ENCODE measurements around the gene NAV2. TPM values are rescaled to one million over a fixed set of nuclear protein-coding genes. Genes with fewer than 3 reads are reported as not detected.

Gene NAV2
- total and polyA plus RNA-seq, 10 donors: 0.46 to 11.6 (median 4.1) TPM

GRCh38 chr11:19953909-19954308 is 241.3 kb downstream of the NAV2 start:
- H3K36me3 ChIP-seq: peaks cover 0 to 9% (median 2%) of the 10 kb centered on the region in 6 donors
- no peaks in the 10 kb centered on the region for H3K27me3 ChIP-seq (replicated peaks in 1 of 7)
- no peak overlapping the region for H3K27ac ChIP-seq
- TF ChIP-seq POLR2A (IDR thresholded peaks at IDR 0.05): no peak
- TF ChIP-seq POLR2AphosphoS5 (IDR thresholded peaks at IDR 0.05): no peak
- no peak for TF ChIP-seq CTCF (IDR thresholded peaks at IDR 0.05 in 8 of 11, conservative IDR thresholded peaks at IDR 0.05 in 3 of 11)
- WGBS, 5 donors: 67 to 92% (median 85%) methylated on average over 2 of the region's 2 CpGs
- peaks cover 0 to 10% (median 4%) of the 10 kb centered on the region in 6 donors for H3K4me1 ChIP-seq
- H3K4me3 ChIP-seq: no peak overlapping the region
- no peak for DNase-seq
- intact Hi-C loops (cut with DNase I; ENCODE audit: low total_unique reads): loop anchor here (5.0 kb wide), 1 partner anchor 158 kb away; no protein-coding TSS in a partner anchor
- no peaks in the 10 kb centered on the region for H3K9me3 ChIP-seq

DNA sequence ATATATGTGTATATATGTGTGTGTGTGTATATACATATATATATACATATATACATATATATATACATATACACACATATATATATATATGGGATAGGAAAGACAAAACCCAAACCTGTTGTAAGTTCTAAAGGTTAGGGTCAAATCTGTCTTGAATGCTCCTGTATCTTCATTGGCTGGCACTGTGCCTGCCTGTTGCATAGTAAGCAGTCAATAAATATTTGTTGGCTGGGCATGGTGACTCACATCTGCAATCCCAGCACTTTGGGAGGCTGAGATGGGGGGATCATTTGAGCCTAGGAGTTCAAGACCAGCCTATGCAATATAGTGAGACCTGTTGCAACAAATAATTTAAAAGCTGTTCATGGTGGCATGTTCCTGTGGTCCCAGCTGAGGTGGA is 242.3 kb downstream of the NAV2 start:
- Histone ChIP-seq H3K4me3 (no peak overlapping the region), H3K36me3 (no peaks in the 10 kb centered on the region), H3K4me1 (peaks cover 0 to 10% (median 4%) of the 10 kb centered on the region in 6 donors), H3K27me3 (replicated peaks in 1 of 7) (no peaks in the 10 kb centered on the region), H3K9me3 (no peaks in the 10 kb centered on the region), H3K27ac (no peak overlapping the region)
- TF ChIP-seq CTCF (IDR thresholded peaks at IDR 0.05 in 8 of 11, conservative IDR thresholded peaks at IDR 0.05 in 3 of 11) (no peak), POLR2A (IDR thresholded peaks at IDR 0.05) (no peak), POLR2AphosphoS5 (IDR thresholded peaks at IDR 0.05) (no peak)
- no peak for DNase-seq
- intact Hi-C loops (cut with DNase I; ENCODE audit: low total_unique reads): loop anchor here (5.0 kb wide), 1 partner anchor 157 kb away; no protein-coding TSS in a partner anchor

- Histone ChIP-seq H3K4me3 (no peak overlapping the region), H3K9me3 (no peaks in the 10 kb centered on the region), H3K4me1 (peaks cover 0 to 10% (median 4%) of the 10 kb centered on the region in 6 donors), H3K27ac (no peak overlapping the region), H3K36me3 (no peaks in the 10 kb centered on the region), H3K27me3 (replicated peaks in 1 of 7) (no peaks in the 10 kb centered on the region)
- DNase-seq: no peak
- TF ChIP-seq CTCF (IDR thresholded peaks at IDR 0.05 in 8 of 11, conservative IDR thresholded peaks at IDR 0.05 in 3 of 11): no peak
- no peak for TF ChIP-seq POLR2AphosphoS5 (IDR thresholded peaks at IDR 0.05)
- TF ChIP-seq POLR2A (IDR thresholded peaks at IDR 0.05): no peak
- WGBS, 5 donors: 64 to 87% (median 76%) methylated on average over 7 of the region's 7 CpGs
- intact Hi-C loops (cut with DNase I; ENCODE audit: low total_unique reads): no loop called here
Observed at GRCh38 chr11:19955660-19956059, 243.0 kb downstream of the NAV2 start.

- Histone ChIP-seq H3K4me1 (peaks cover 0 to 10% (median 4%) of the 10 kb centered on the region in 6 donors), H3K27ac (no peak overlapping the region)
- WGBS, 5 donors: 72 to 95% (median 73%) methylated on average over 3 to 4 of the region's 4 CpGs
Observed at GRCh38 chr11:19956228-19956627, 243.6 kb downstream of the NAV2 start.

More at GRCh38 chr11:19956228-19956627, 243.6 kb downstream of the NAV2 start:
- Histone ChIP-seq H3K4me3 (no peak overlapping the region), H3K27me3 (replicated peaks in 1 of 7) (no peaks in the 10 kb centered on the region), H3K36me3 (no peaks in the 10 kb centered on the region), H3K9me3 (no peaks in the 10 kb centered on the region)
- intact Hi-C loops (cut with DNase I; ENCODE audit: low total_unique reads): no loop called here
- TF ChIP-seq CTCF (IDR thresholded peaks at IDR 0.05 in 8 of 11, conservative IDR thresholded peaks at IDR 0.05 in 3 of 11): no peak
- no peak for TF ChIP-seq POLR2AphosphoS5 (IDR thresholded peaks at IDR 0.05)
- TF ChIP-seq POLR2A (IDR thresholded peaks at IDR 0.05): no peak
- DNase-seq: no peak
